HCT116 (cell line): Measurements from ENCODE around the gene PTPRR. TPM values are rescaled to one million over a fixed set of nuclear protein-coding genes. Genes with fewer than 3 reads are reported as not detected.

ENCODE experiments used
- ATAC-seq: fragments of 200-7000 bp; cut with Tn5 transposase; 2 replicates; pipeline ENCODE4 v1.9.1; 2020; ENCODE audit warnings: mild to moderate bottlenecking, moderate library complexity
- BruUV-seq: library from RNA; stranded (reverse); fragments of 400-500 nt; replicated peaks from 2 replicates; lab custom pipeline; 2021; lab: Mats Ljungman, UMichigan
- CTCF ChIA-PET: fragments of 300-600 bp; sonication (Branson Sonifier 250); formaldehyde crosslinking; loops from one replicate; lab custom pipeline; 2021; ENCODE audit warnings: antibody characterized with exemption; lab: Charles Lee
- POLR2A ChIA-PET: fragments of 300-600, 350-600 bp; sonication (Branson Sonifier 250); formaldehyde crosslinking; loops from one replicate; lab custom pipeline; 2021; ENCODE audit warnings: antibody characterized with exemption; lab: Charles Lee
- RAD21 ChIA-PET, 2 experiments: fragments of 300-600 bp; sonication (Branson Sonifier 250); formaldehyde crosslinking; loops; one replicate each; lab custom pipeline; 2023; ENCODE audit warnings: low total read pairs in 2 of 2; ENCODE audit not compliant: uncharacterized antibody in 2 of 2, unreplicated experiment in 2 of 2, low non-redundant PET in 1 of 2; lab: Charles Lee
- DNase-seq: peaks from one replicate; pipeline ENCODE4 v3.0.0-alpha.2; 2010; ENCODE audit warnings: low read depth, low spot score
- H2AFZ ChIP-seq: fragments of 200-600 bp; shearing (Covaris generic), sonication (generic); 2 replicates; pipeline ENCODE4 v1.6.1; 2017; ENCODE audit warnings: low read depth, mixed run types, mixed read lengths, antibody characterized with exemption, low read length; ENCODE audit not compliant: poor library complexity, severe bottlenecking
- H3K27ac ChIP-seq: 2 replicates; pipeline ENCODE4 v1.5.1; 2012; ENCODE audit warnings: low read depth, low read length
- H3K27me3 ChIP-seq: fragments of 200-600 bp; sonication (generic); 2 replicates; pipeline ENCODE4 v1.6.1; 2016; ENCODE audit warnings: mixed run types, low read length, mixed read lengths; ENCODE audit not compliant: insufficient read depth
- H3K36me3 ChIP-seq, 2 experiments: fragments of 200-500 bp in 1 of 2; fragments of 200-600 bp in 1 of 2; sonication (Bioruptor generic) in 1 of 2; sonication (generic) in 1 of 2; 2 replicates each; pipeline versions ENCODE4 v1.5.1 to v1.6.1; 2014 to 2016; ENCODE audit warnings: low read length in 2 of 2, inconsistent platforms in 1 of 2, mixed read lengths in 1 of 2, mixed run types in 1 of 2; ENCODE audit not compliant: insufficient read depth in 2 of 2, control insufficient read depth in 1 of 2
- H3K4me1 ChIP-seq, 2 experiments: fragments of 200-600 bp in 1 of 2; sonication (generic) in 1 of 2; 2 replicates each; pipeline versions ENCODE4 v1.5.1 to v1.6.1; 2012 to 2017; ENCODE audit warnings: low read length in 2 of 2, inconsistent platforms in 1 of 2, mild to moderate bottlenecking in 1 of 2, mixed read lengths in 1 of 2, mixed run types in 1 of 2, moderate library complexity in 1 of 2; ENCODE audit not compliant: insufficient read depth in 2 of 2, control insufficient read depth in 1 of 2
- H3K4me2 ChIP-seq: fragments of 200-600 bp; sonication (generic); 2 replicates; pipeline ENCODE4 v1.6.1; 2017; ENCODE audit warnings: mixed run types, low read length, mixed read lengths
- H3K4me3 ChIP-seq, 2 experiments: fragments of 200-600 bp in 1 of 2; sonication (generic) in 1 of 2; replicated peaks in 1 of 2; 2 replicates each; pipeline ENCODE4 v1.5.1; 2011 to 2016; ENCODE audit warnings: low read length in 2 of 2, control low read depth in 1 of 2, low read depth in 1 of 2, mild to moderate bottlenecking in 1 of 2, mixed read lengths in 1 of 2, mixed run types in 1 of 2
- H3K79me2 ChIP-seq: fragments of 200-600 bp; sonication (generic); 2 replicates; pipeline ENCODE4 v1.6.1; 2017; ENCODE audit warnings: mild to moderate bottlenecking, mixed run types, low read length, moderate library complexity, mixed read lengths; ENCODE audit not compliant: insufficient read depth
- H3K9ac ChIP-seq: fragments of 200-600 bp; sonication (generic); 2 replicates; pipeline ENCODE4 v1.6.1; 2016; ENCODE audit warnings: low read length, mixed read lengths
- H3K9me2 ChIP-seq: fragments of 200-600 bp; sonication (generic), shearing (Covaris generic); 2 replicates; pipeline ENCODE4 v1.6.1; 2017; ENCODE audit warnings: mixed run types, mild to moderate bottlenecking, moderate library complexity; ENCODE audit not compliant: insufficient read depth
- H3K9me3 ChIP-seq, 2 experiments: fragments of 200-500 bp in 1 of 2; fragments of 200-600 bp in 1 of 2; sonication (Bioruptor generic) in 1 of 2; sonication (generic) in 1 of 2; 2 replicates each; pipeline ENCODE4 v1.6.1; 2014 to 2017; ENCODE audit warnings: low read length in 2 of 2, mixed read lengths in 2 of 2, inconsistent platforms in 1 of 2, low read depth in 1 of 2, mild to moderate bottlenecking in 1 of 2, mixed run types in 1 of 2, moderate library complexity in 1 of 2; ENCODE audit not compliant: control insufficient read depth in 1 of 2, insufficient read depth in 1 of 2
- H4K20me1 ChIP-seq: fragments of 200-600 bp; sonication (generic), shearing (Covaris generic); 2 replicates; pipeline ENCODE4 v1.6.1; 2017; ENCODE audit warnings: mixed run types, mild to moderate bottlenecking, moderate library complexity; ENCODE audit not compliant: insufficient read depth
- CBX3 ChIP-seq: IDR thresholded peaks from 2 replicates; pipeline ENCODE4 v1.6.1; 2012; ENCODE audit warnings: low read depth
- EGR1 ChIP-seq: IDR thresholded peaks from 2 replicates; pipeline ENCODE4 v1.6.1; 2012; ENCODE audit warnings: low read depth
- EZH2 ChIP-seq: fragments of 200-600 bp; sonication (generic); IDR thresholded peaks from 2 replicates; pipeline ENCODE4 v1.6.1; 2017; ENCODE audit warnings: antibody characterized with exemption, mixed run types
- EZH2phosphoT487 ChIP-seq: fragments of 200-600 bp; IDR thresholded peaks from 2 replicates; pipeline ENCODE4 v1.6.1; 2018; ENCODE audit warnings: antibody characterized with exemption, borderline replicate concordance
- FOSL1 ChIP-seq: IDR thresholded peaks from 2 replicates; pipeline ENCODE4 v1.6.1; 2012; ENCODE audit warnings: low read depth
- JUND ChIP-seq: IDR thresholded peaks from 2 replicates; pipeline ENCODE4 v1.6.1; 2012
- POLR2A ChIP-seq: IDR thresholded peaks from 2 replicates; pipeline ENCODE4 v1.7.0; 2011; ENCODE audit warnings: borderline replicate concordance; ENCODE audit not compliant: insufficient read depth, insufficient read length; ENCODE audit errors: extremely low read depth
- POLR2AphosphoS5 ChIP-seq: IDR thresholded peaks from 2 replicates; pipeline ENCODE4 v1.6.1; 2011; ENCODE audit warnings: mild to moderate bottlenecking, low read depth, low read length, moderate library complexity
- RAD21 ChIP-seq: IDR thresholded peaks from 2 replicates; pipeline ENCODE4 v1.6.1; 2012; ENCODE audit warnings: low read depth, mild to moderate bottlenecking
- REST ChIP-seq: IDR thresholded peaks from 2 replicates; pipeline ENCODE4 v1.6.1; 2012; ENCODE audit warnings: low read depth
- SIN3A ChIP-seq: IDR thresholded peaks from 2 replicates; pipeline ENCODE4 v1.6.1; 2012; ENCODE audit warnings: low read depth
- SP1 ChIP-seq: IDR thresholded peaks from 2 replicates; pipeline ENCODE4 v1.6.1; 2012; ENCODE audit warnings: low read depth
- SRF ChIP-seq: IDR thresholded peaks from 2 replicates; pipeline ENCODE4 v1.6.1; 2012; ENCODE audit warnings: low read depth
- TCF7L2 ChIP-seq: IDR thresholded peaks from 2 replicates; pipeline ENCODE4 v1.7.0; 2011; ENCODE audit warnings: borderline replicate concordance, inconsistent platforms; ENCODE audit not compliant: insufficient read depth, insufficient read length; ENCODE audit errors: extremely low read depth
- YY1 ChIP-seq: IDR thresholded peaks from 2 replicates; pipeline ENCODE4 v1.6.1; 2011; ENCODE audit warnings: low read length, low read depth, moderate library complexity, mild to moderate bottlenecking; ENCODE audit not compliant: insufficient replicate concordance; ENCODE audit errors: extremely low read depth
- ZBTB33 ChIP-seq: IDR thresholded peaks from 2 replicates; pipeline ENCODE4 v1.6.1; 2011; ENCODE audit warnings: mild to moderate bottlenecking, low read length, moderate library complexity; ENCODE audit not compliant: insufficient replicate concordance; ENCODE audit errors: extremely low read depth
- intact Hi-C: fragments of 100-400 bp; cut with micrococcal nuclease; formaldehyde crosslinking; loops from 2 replicates; pipeline ENCODE4 v1.10.0; 2022
- total RNA-seq: library from RNA; stranded (reverse); gene quantifications from one replicate; pipeline ENCODE4 v1.2.1, GENCODE V29; 2021; ENCODE audit not compliant: unreplicated experiment

PTPRR gene
- total RNA-seq, 1 experiment from 2014 or later: 0.27 TPM

GRCh38 chr12:70646850-70647249, 273.7 kb downstream of the PTPRR start:
- Histone ChIP-seq H3K9ac (no peak overlapping the region), H3K27me3 (no peaks in the 10 kb centered on the region), H3K27ac (no peak overlapping the region), H3K9me2 (no peaks in the 10 kb centered on the region), H3K79me2 (no peaks in the 10 kb centered on the region), H3K4me1 (peaks cover 20 to 40% of the 10 kb centered on the region in 2 experiments), H4K20me1 (no peaks in the 10 kb centered on the region), H2AFZ (peak overlapping the region; percentile 82), H3K4me2 (peak overlapping the region; percentile 69; the same call in 1 of the 2 replicates), H3K36me3 (no peaks in the 10 kb centered on the region), H3K4me3 (no peak overlapping the region), H3K9me3 (no peaks in the 10 kb centered on the region)
- ChIA-PET POLR2A (no interaction called here), RAD21 (no interaction called here), CTCF (no interaction called here)
- BruUV-seq: no TSS peak
- intact Hi-C loops: no loop called here
- TF ChIP-seq RAD21 (no peak), EZH2 (no peak), ZBTB33 (no peak), CBX3 (no peak), SP1 (no peak), POLR2A (no peak), EZH2phosphoT487 (no peak), POLR2AphosphoS5 (no peak), REST (no peak), FOSL1 (no peak), SIN3A (no peak), EGR1 (no peak), SRF (no peak), JUND (no peak), TCF7L2 (no peak), YY1 (no peak)
- no peak for ATAC-seq
- DNase-seq: no peak
